Astrocyte of the hippocampus (primary cell): ENCODE data around the gene AUTS2.
"Not testable (repeated sequence)": the region's sequence is repeated elsewhere in the genome, so short reads cannot be mapped to it uniquely, and the experiment has no call there.

ENCODE experiments used
- DNase-seq: peaks from one replicate; pipeline ENCODE4 v3.0.0; 2011; ENCODE audit warnings: low read depth, low spot score

AUTS2 gene

GRCh38 chr7:70647801-70648498 is 1049.7 kb downstream of the AUTS2 start:
- peak; percentile 69 for DNase-seq

GRCh38 chr7:70648499-70648861 is 1050.2 kb downstream of the AUTS2 start:
- DNase-seq: not testable (repeated sequence)

GRCh38 chr7:70649323-70649722 is 1051.0 kb downstream of the AUTS2 start:
- no peak for DNase-seq

- no peak for DNase-seq
These were observed 1055.9 kb downstream of the AUTS2 start for GRCh38 chr7:70654146-70654545.

GRCh38 chr7:70654979-70655378 is 1056.7 kb downstream of the AUTS2 start:
- no peak for DNase-seq

- no peak for DNase-seq
These were observed 1057.4 kb downstream of the AUTS2 start for GRCh38 chr7:70655694-70656093.

GRCh38 chr7:70657571-70657970 is 1059.3 kb downstream of the AUTS2 start:
- DNase-seq: no peak

GRCh38 chr7:70657989-70658632 is 1059.8 kb downstream of the AUTS2 start:
- DNase-seq: no peak

- DNase-seq: no peak
These were observed 1061.0 kb downstream of the AUTS2 start for GRCh38 chr7:70659263-70659662.

- DNase-seq: no peak
These were observed 1062.0 kb downstream of the AUTS2 start for GRCh38 chr7:70660154-70660818.

GRCh38 chr7:70660819-70661191 is 1062.5 kb downstream of the AUTS2 start:
- DNase-seq: no peak

GRCh38 chr7:70663680-70664079 is 1065.4 kb downstream of the AUTS2 start:
- no peak for DNase-seq

GRCh38 chr7:70665997-70666396 is 1067.7 kb downstream of the AUTS2 start:
- DNase-seq: no peak

- DNase-seq: no peak
These were observed 1069.1 kb downstream of the AUTS2 start for GRCh38 chr7:70667406-70667805.

- peak; percentile 25 for DNase-seq
These were observed 1070.5 kb downstream of the AUTS2 start for GRCh38 chr7:70668606-70669358.

- DNase-seq: no peak
These were observed 1071.6 kb downstream of the AUTS2 start for GRCh38 chr7:70669854-70670253.

- DNase-seq: no peak
These were observed 1072.0 kb downstream of the AUTS2 start for GRCh38 chr7:70670288-70670687.

- no peak for DNase-seq
These were observed 1075.7 kb downstream of the AUTS2 start for GRCh38 chr7:70673778-70674570.

GRCh38 chr7:70674571-70675010 is 1076.3 kb downstream of the AUTS2 start:
- DNase-seq: peak; percentile 30

GRCh38 chr7:70676243-70676642 is 1078.0 kb downstream of the AUTS2 start:
- no peak for DNase-seq

- DNase-seq: peak; percentile 90
These were observed 1080.5 kb downstream of the AUTS2 start for GRCh38 chr7:70678621-70679251.
